Lower leg skin (tissue), 3 donors: ENCODE measurements around the gene DNAJC24.

Experiments
- CTCF ChIP-seq, 3 donors: fragments of 450-650 bp; IDR thresholded peaks; one replicate each; pipeline ENCODE4 v1.5.1; 2016; ENCODE audit warnings: antibody characterized with exemption in 3 of 3, mild to moderate bottlenecking in 3 of 3, moderate library complexity in 2 of 3
- POLR2A ChIP-seq, 2 donors: fragments of 450-650 bp; IDR thresholded peaks; one replicate each; pipeline ENCODE4 v1.6.1; 2016 to 2017; ENCODE audit warnings: antibody characterized with exemption in 2 of 2, mild to moderate bottlenecking in 1 of 2, moderate library complexity in 1 of 2

- no peak for TF ChIP-seq CTCF (IDR thresholded peaks at IDR 0.05)
- TF ChIP-seq POLR2A (IDR thresholded peaks at IDR 0.05) = no peak
Measured at GRCh38 chr11:31445621-31446020, 76.0 kb downstream of the DNAJC24 start.
